ENCODE measurements around the gene CIDEB. TPM values are rescaled to one million over a fixed set of nuclear protein-coding genes. Genes with fewer than 3 reads are reported as not detected.

CIDEB gene
- total and polyA plus RNA-seq, 2 of the 13 experiments (the other 11 are each of a cell fraction or from before 2014, with no cell fraction given): 35.8 to 110 TPM

GRCh38 chr14:24297190-24297964 is 10.4 kb downstream of the CIDEB start (continued):
- TF ChIP-seq FOXC1 (CRISPR knock-in tag; IDR thresholded peaks at IDR 0.05; ENCODE audit: borderline replicate concordance) (peak; percentile 35; the same call in 1 of the 2 replicates), ZBTB49 (CRISPR knock-in tag; IDR thresholded peaks at IDR 0.05; ENCODE audit: borderline replicate concordance) (0 out of 2 replicates have a peak, but pooled peaks have one; percentile 22), SP2 (CRISPR knock-in tag; IDR thresholded peaks at IDR 0.05) (no peak), THAP11 (CRISPR knock-in tag; IDR thresholded peaks at IDR 0.05) (peak; percentile 59; the same call in 1 of the 2 replicates), KDM1A (CRISPR knock-in tag; IDR thresholded peaks at IDR 0.05) (no peak), NCOR1 (IDR thresholded peaks at IDR 0.05; ENCODE audit: borderline replicate concordance, low read length) (no peak), ZXDC (CRISPR knock-in tag; IDR thresholded peaks at IDR 0.05) (no peak), ETV5 (CRISPR knock-in tag; IDR thresholded peaks at IDR 0.05; ENCODE audit: borderline replicate concordance) (peak; percentile 37; the same call in 1 of the 2 replicates), KMT2A (CRISPR knock-in tag; IDR thresholded peaks at IDR 0.05) (no peak; the same call in 1 of the 2 replicates), TCF7 (IDR thresholded peaks at IDR 0.05; ENCODE audit: low read depth) (no peak), DRAP1 (CRISPR knock-in tag; IDR thresholded peaks at IDR 0.05) (peak; percentile 62), TBX3 (IDR thresholded peaks at IDR 0.05; ENCODE audit: borderline replicate concordance) (no peak), IRF2 (CRISPR knock-in tag; IDR thresholded peaks at IDR 0.05) (peak; percentile 79; the same call in 1 of the 2 replicates), MAX (IDR thresholded peaks at IDR 0.05) (no peak), PLSCR1 (CRISPR knock-in tag; IDR thresholded peaks at IDR 0.05; ENCODE audit: borderline replicate concordance) (0 out of 2 replicates have a peak, but pooled peaks have one; percentile 65), SNAPC2 (CRISPR knock-in tag; IDR thresholded peaks at IDR 0.05) (peak; percentile 53; the same call in 1 of the 2 replicates), KLF9 (CRISPR knock-in tag; IDR thresholded peaks at IDR 0.05; ENCODE audit: low read depth) (0 out of 2 replicates have a peak, but pooled peaks have one; percentile 26), TARDBP (CRISPR knock-in tag; IDR thresholded peaks at IDR 0.05) (peak; percentile 2; the same call in 1 of the 2 replicates), PPARG (CRISPR knock-in tag; conservative IDR thresholded peaks at IDR 0.05) (peak; percentile 42; the same call in 1 of the 2 replicates), RNF2 (conservative IDR thresholded peaks at IDR 0.05; ENCODE audit: low read depth) (no peak), DBP (CRISPR knock-in tag; IDR thresholded peaks at IDR 0.05; ENCODE audit: not compliant biosample characterization) (no peak), ZNF292 (CRISPR knock-in tag; IDR thresholded peaks at IDR 0.05; ENCODE audit: borderline replicate concordance, low read depth) (no peak)

Data from HepG2 (cell line).